ENCODE measurements around the gene ASB10.
A peak's percentile ranks its signal among the peaks of the same experiment; 100 is the strongest.

Gene ASB10

GRCh38 chr7:151186640-151187408 lies at the start of gene ASB10:
Gene ASB10 (minus strand): TSS chr7:151187250. CDS start chr7:151187130, 120 bp downstream.
- no peak for DNase-seq

GRCh38 chr7:151236406-151236805 lies 49.4 kb upstream of the ASB10 start:
- DNase-seq = no peak

- DNase-seq = no peak
These were observed 48.2 kb upstream of the ASB10 start for GRCh38 chr7:151235091-151235787.

- no peak for DNase-seq
These were observed 46.8 kb upstream of the ASB10 start for GRCh38 chr7:151233804-151234203.

GRCh38 chr7:151232917-151233701 lies 46.1 kb upstream of the ASB10 start:
- DNase-seq = peak; percentile 48

- DNase-seq = peak; percentile 77
These were observed 45.3 kb upstream of the ASB10 start, which contains the start of gene CHPF2 for GRCh38 chr7:151232091-151232916. Gene CHPF2 (plus strand): TSS chr7:151232483. CDS start chr7:151234012, 1,529 bp downstream.

GRCh38 chr7:151231080-151231479 lies 44.0 kb upstream of the ASB10 start:
- DNase-seq = no peak

- no peak for DNase-seq
These were observed 42.2 kb upstream of the ASB10 start for GRCh38 chr7:151229249-151229648.

- no peak for DNase-seq
These were observed 41.2 kb upstream of the ASB10 start for GRCh38 chr7:151228024-151228866.

- DNase-seq = peak; percentile 98
These were observed 40.1 kb upstream of the ASB10 start, which contains the start of gene ABCF2 for GRCh38 chr7:151226875-151227782. Gene ABCF2 (minus strand): TSS chr7:151227205. CDS start chr7:151226458, 747 bp downstream.

GRCh38 chr7:151226560-151226874 lies 39.5 kb upstream of the ASB10 start:
- no peak for DNase-seq

- no peak for DNase-seq
These were observed 39.0 kb upstream of the ASB10 start for GRCh38 chr7:151225948-151226510.

- no peak for DNase-seq
These were observed 36.7 kb upstream of the ASB10 start for GRCh38 chr7:151223728-151224127.

GRCh38 chr7:151218170-151218569 lies 31.1 kb upstream of the ASB10 start:
- no peak for DNase-seq

- no peak for DNase-seq
These were observed 28.3 kb upstream of the ASB10 start for GRCh38 chr7:151215396-151215795.

GRCh38 chr7:151213826-151214225 lies 26.8 kb upstream of the ASB10 start:
- DNase-seq = no peak

- no peak for DNase-seq
These were observed 25.6 kb upstream of the ASB10 start for GRCh38 chr7:151212626-151213025.

GRCh38 chr7:151211155-151211772 lies 24.2 kb upstream of the ASB10 start:
- no peak for DNase-seq

- DNase-seq = no peak
These were observed 23.2 kb upstream of the ASB10 start, which contains the start of gene H2BK1 for GRCh38 chr7:151210087-151210854. Gene H2BK1 (minus strand): TSS chr7:151210488. CDS start chr7:151210318, 170 bp downstream.

Data from GF-D8 (cell line).